Loucy (cell line): Measurements from ENCODE around the gene E2F3.

Experiments used
- EZH2phosphoT487 ChIP-seq: fragments of 200-600 bp; IDR thresholded peaks from 2 replicates; pipeline ENCODE4 v1.6.1; 2018; ENCODE audit warnings: antibody characterized with exemption, mild to moderate bottlenecking, moderate library complexity, borderline replicate concordance
- TF ChIP-seq, protein P1 (sequence below): fragments of 200-600 bp; sonication (generic); conservative IDR thresholded peaks from 2 replicates; pipeline ENCODE4 v1.5.1; 2014; ENCODE audit warnings: mild to moderate bottlenecking, antibody characterized with exemption, low read length

GRCh38 chr6:20542927-20543602 is 141.4 kb downstream of the E2F3 start:
- TF ChIP-seq, protein P1, sequence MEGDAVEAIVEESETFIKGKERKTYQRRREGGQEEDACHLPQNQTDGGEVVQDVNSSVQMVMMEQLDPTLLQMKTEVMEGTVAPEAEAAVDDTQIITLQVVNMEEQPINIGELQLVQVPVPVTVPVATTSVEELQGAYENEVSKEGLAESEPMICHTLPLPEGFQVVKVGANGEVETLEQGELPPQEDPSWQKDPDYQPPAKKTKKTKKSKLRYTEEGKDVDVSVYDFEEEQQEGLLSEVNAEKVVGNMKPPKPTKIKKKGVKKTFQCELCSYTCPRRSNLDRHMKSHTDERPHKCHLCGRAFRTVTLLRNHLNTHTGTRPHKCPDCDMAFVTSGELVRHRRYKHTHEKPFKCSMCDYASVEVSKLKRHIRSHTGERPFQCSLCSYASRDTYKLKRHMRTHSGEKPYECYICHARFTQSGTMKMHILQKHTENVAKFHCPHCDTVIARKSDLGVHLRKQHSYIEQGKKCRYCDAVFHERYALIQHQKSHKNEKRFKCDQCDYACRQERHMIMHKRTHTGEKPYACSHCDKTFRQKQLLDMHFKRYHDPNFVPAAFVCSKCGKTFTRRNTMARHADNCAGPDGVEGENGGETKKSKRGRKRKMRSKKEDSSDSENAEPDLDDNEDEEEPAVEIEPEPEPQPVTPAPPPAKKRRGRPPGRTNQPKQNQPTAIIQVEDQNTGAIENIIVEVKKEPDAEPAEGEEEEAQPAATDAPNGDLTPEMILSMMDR = no peak
- no peak for TF ChIP-seq EZH2phosphoT487
